GM21423 (cell line): ENCODE measurements around the gene NPM1.

ENCODE experiments used
- ATAC-seq: cut with Tn5 transposase; IDR thresholded peaks from one replicate; pipeline ENCODE4 v1.9.1; 2021; ENCODE audit warnings: mild to moderate bottlenecking, moderate library complexity; ENCODE audit not compliant: unreplicated experiment

NPM1 gene

GRCh38 chr5:171426680-171427079 lies 39.0 kb downstream of the NPM1 start:
- ATAC-seq: no peak

- ATAC-seq: no peak
These were observed 39.9 kb downstream of the NPM1 start for GRCh38 chr5:171427318-171428167.

GRCh38 chr5:171428168-171428696 lies 40.6 kb downstream of the NPM1 start:
- no peak for ATAC-seq

DNA sequence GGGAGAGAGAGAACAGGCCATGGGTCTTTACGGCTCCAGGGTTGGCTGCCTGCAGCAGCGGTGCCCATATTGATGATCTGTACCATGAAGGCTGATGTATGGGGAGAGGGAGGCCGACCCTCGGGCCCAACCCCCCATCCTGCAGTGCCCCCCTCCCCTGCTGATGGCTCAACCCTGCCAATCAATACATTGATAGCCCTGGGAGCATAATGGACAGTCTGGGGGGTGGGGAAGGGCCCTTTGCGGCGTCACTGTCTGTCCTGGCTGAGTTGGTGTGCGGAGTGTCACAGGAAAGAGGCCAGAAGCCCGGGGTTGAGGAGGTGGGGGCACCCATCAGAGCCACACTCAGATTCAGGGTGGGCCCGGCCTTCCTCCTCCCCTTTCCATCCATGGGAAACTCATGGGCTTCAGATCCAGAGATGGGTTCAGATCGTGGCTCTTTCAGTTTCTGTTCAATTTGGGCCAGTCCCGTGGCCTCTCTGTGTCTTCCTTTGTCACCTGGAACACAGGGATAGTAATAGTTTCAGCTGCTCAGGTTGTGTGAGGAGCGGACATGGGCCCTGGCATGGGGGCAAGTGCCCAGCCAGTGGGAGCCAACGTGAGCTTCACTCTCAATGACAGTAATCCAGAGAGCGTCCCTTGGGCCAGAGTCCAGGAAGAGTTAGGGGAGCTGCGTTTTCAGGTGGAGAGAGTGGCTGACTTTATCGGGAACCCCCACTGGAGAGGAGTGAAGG lies 41.3 kb downstream of the NPM1 start:
- ATAC-seq: no peak

- no peak for ATAC-seq
These were observed 41.9 kb downstream of the NPM1 start for GRCh38 chr5:171429543-171429910.

DNA sequence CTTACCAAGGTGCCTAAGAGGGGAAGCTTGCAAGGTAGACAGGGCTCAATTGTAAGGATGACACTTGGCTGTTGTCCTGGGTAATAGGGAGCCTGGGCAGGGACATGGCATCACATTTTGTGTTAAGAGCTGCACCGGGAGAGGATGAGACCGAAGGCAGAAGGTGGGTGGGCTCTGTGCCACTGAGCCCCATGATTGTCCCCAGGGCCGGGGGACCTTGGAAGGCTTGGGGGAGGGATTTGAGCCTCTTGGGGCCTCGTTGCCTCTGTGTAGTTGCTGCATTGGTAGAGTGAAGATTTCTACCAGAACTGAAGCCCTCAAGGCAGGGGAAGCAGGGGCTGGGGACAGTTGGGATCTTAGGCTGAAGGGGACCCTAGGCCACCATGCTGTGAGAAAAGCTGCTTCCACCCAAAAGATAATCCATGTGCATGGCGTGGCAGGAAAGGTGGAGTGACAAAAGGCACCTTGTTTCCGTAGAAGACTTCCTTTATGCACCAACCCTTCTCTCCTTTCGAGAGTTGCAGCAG lies 43.7 kb downstream of the NPM1 start:
- ATAC-seq: no peak

DNA sequence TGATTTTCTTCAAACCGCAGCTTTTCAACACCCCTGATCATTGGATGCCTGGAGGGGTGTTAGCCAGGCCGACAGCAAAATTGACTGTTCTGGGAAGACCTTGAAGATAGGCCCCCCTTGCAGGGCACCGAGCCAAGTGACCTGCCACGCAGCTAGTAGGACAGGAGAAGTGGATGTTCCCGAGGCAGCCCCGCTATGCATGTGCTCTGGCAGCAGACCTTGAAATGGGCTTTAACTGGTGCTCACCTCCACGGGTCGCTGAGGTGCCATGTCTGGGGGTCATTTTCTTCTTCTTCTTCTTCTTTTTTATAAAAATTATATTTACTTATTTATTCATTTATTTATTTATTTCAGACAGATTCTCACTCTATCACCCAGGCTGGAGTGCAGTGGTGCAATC lies 44.4 kb downstream of the NPM1 start:
- no peak for ATAC-seq

- no peak for ATAC-seq
These were observed 45.1 kb downstream of the NPM1 start for GRCh38 chr5:171432583-171433351.

DNA sequence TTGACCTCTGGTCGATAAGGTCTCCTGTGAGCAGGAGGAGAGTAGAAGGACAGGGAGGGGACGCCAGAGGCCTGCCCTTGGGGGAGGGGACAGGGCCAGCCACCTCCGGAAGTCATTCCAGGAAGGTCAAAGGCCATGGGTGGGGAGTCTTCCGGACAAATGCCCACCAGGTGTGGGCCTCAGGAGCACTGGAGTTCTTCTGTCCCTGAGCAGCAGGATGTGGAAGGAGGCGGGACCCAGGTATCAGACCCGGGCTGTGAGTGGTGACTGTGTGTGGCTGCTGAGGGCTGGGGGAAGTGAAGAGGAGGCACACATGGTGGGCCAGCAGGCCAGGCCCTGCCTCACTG lies 45.7 kb downstream of the NPM1 start:
- no peak for ATAC-seq

- no peak for ATAC-seq
These were observed 46.5 kb downstream of the NPM1 start for GRCh38 chr5:171433982-171434676.

DNA sequence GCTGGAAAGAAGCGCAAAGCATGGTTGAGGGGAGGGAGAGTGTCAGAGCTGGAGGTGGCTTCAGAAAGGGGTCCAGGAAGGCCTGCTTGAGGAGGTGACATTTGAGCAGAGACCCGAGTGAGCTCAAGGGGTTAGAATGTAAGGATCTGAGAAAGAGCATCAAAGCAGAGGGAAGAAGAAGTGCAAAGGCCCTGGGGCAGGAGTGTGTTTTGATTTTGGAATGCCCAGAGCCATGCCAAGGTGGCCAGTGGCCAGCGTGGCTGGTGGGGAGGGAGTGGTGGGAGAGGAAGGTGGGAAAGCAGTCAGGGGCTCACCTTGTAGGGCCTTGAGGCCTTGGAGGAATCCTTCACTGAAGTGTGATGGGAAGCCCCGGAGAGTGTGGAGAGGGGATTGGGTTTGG lies 47.2 kb downstream of the NPM1 start:
- ATAC-seq: no peak

DNA sequence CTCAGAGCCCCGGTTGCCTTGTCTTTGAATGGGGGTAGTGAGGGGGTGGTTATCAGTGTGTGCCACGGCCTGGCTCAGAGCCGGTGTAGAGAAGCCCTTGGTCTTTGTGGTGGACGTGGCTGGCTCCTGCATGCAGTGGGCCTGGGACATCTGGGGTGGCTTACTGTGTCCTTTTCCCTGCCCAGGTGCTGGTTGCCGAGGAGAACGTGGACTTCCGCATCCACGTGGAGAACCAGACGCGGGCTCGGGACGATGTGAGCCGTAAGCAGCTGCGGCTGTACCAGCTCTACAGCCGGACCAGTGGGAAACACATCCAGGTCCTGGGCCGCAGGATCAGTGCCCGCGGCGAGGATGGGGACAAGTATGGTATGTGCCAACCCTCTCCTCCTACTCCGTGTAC lies 48.3 kb downstream of the NPM1 start:
- ATAC-seq: no peak

DNA sequence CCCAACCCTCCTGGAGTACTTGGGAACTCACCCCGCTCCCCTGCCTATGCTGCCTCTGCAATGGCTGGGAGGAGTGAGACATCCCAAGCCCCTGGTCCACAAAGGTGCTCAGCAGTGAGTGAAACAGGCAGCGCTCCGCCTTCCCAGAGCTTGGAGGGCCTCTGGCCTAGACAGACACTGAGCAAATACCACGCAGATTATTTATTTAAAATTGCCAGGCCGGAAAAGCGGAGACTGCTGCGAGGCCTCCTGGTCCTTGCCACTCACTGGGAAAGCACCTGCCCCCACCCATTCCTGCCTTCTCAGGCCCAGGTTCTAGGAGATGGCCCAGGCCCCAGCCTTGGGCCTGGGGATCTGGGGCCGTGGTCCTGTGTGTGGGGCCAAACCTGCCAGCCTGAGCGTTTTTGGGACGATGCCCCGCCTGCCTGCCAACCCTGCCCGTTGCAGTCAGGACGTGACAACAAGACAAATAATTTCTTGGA lies 49.2 kb downstream of the NPM1 start:
- no peak for ATAC-seq

DNA sequence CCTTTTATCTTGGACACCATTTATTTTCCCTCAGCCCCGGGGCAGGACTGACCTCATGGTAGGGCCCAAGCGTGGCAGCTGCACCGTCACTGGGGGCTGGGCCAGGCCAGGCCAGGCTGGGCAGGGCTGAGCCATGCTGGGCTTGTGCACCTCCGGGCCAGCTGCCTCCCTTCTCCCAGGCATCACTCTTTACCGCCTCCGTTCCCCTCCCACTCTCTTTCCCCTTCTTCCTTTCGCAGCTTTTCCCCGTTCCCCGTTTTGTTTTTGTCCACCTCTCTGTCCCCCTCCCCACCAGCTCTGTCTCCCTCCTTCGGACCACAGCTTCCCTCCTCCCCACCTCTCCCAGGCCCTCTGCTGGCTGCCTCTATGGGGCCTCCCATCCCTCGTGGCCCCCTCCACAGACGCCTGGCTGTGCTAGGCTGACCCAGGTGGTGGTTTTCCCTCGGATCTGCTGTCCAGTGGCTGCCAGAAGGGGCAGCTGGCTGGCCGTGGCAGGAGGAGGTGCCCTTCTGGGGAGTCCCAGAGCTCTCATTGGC lies 49.7 kb downstream of the NPM1 start:
- no peak for ATAC-seq

GRCh38 chr5:171438738-171439137 lies 51.1 kb downstream of the NPM1 start:
- no peak for ATAC-seq

- ATAC-seq: no peak
These were observed 53.7 kb downstream of the NPM1 start for GRCh38 chr5:171441246-171441791.

- ATAC-seq: no peak
These were observed 54.8 kb downstream of the NPM1 start for GRCh38 chr5:171442287-171443042.

DNA sequence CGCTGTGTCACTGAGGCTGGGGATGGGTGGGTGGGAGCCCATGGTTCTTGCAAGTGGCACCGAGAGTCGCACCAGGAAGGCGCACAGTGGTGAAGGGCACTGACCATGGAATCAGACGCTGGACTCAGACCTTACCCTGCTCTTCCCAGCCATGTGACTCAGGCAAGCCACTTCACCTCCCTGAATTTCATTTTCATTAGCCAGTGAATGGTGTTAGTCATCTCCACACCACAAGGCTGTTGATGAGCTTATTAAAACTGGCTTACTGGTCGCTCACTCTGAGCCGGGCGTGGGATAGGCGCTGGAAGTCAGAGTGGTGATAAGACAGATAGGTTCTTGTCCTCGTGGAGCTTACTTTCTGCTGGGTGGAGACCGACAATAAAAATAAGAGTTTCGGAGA lies 56.9 kb downstream of the NPM1 start:
- ATAC-seq: no peak
